ENCODE measurements around the gene SLC6A19. TPM values are rescaled to one million over a fixed set of nuclear protein-coding genes. Genes with fewer than 3 reads are reported as not detected.

SLC6A19 gene
- total and polyA plus RNA-seq, 2 donors (not counting 1 experiment from before 2014, with no cell fraction given) = not detected

DNA sequence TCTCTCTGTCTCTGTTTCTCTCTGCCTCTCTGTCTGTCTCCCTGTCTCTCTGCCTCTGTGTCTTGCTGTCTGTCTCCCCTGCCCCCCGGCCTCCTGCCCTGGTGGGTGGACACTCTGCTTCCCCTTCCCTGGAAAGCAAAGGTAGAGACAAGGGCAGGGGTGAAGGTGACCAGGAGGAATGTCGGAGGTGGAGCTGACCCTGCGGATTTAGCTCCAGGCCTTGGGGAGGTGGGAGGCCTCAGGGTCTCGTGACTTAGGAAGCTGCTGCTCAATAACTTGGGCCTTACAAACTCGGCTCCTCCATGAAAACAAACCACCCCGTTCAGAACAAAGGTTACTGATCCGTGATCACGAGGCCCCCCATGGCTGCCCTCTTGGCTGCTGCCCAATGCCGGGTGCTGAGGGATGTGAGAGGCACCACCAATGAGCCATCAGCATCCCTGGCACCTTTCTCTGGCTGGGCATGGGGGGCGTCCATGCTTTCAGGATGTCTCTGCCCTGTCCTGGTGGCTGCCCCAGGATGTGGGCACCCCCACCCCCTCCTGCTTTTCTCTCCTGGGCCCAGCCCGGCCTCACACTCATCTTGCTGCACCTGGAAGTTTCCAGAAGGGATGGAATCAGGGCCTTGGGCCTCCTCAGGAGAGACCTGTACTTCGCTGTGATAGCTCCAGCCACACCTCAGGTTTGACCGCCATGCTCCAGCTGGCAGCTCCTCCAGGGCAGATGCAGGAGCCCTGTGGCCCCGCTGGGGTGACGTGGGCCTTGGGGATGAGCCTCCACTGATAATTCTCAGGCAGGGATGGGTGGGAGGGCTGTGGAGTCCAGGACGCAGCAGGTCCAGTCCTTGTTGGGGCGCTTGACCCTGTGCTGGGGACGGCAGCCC is 14.8 kb upstream of the SLC6A19 start:
- Mint-ChIP-seq H3K27ac (no peak overlapping the region), H3K4me1 (peaks cover 5% of the 10 kb centered on the region), H3K4me3 (no peak overlapping the region), H3K27me3 (peaks cover 18% of the 10 kb centered on the region), H3K9me3 (ENCODE audit: insufficient read depth) (no peaks in the 10 kb centered on the region)
- POLR2A ChIA-PET = no interaction called here
- H3K27me3 ChIP-seq (replicated peaks in 1 of 4; ENCODE audit: control extremely low read depth in 1 of 4, control insufficient read depth in 3 of 4, insufficient read depth in 4 of 4, low read length in 3 of 4) = no peaks in the 10 kb centered on the region
- no peaks in the 10 kb centered on the region for H3K36me3 ChIP-seq (replicated peaks in 1 of 2; ENCODE audit: control extremely low read depth in 1 of 2, control insufficient read depth in 1 of 2, extremely low read depth in 1 of 2, insufficient read depth in 2 of 2, low read length in 1 of 2)
- CTCF ChIA-PET = no interaction called here
- H3K79me2 ChIP-seq (ENCODE audit: control insufficient read depth, insufficient read depth, low read length) = no peaks in the 10 kb centered on the region
- H3K4me1 ChIP-seq (ENCODE audit: control insufficient read depth in 2 of 2, insufficient read depth in 2 of 2, low read length in 2 of 2) = no peaks in the 10 kb centered on the region
- DNase-seq (no peak), ATAC-seq (ENCODE audit: low read depth) (no peak)
- intact Hi-C loops (cut with micrococcal nuclease) = no loop called here
- H3K9me3 ChIP-seq (ENCODE audit: control extremely low read depth in 1 of 3, control insufficient read depth in 2 of 3, insufficient read depth in 1 of 3, low read length in 2 of 3) = no peaks in the 10 kb centered on the region
- TF ChIP-seq, protein P1, sequence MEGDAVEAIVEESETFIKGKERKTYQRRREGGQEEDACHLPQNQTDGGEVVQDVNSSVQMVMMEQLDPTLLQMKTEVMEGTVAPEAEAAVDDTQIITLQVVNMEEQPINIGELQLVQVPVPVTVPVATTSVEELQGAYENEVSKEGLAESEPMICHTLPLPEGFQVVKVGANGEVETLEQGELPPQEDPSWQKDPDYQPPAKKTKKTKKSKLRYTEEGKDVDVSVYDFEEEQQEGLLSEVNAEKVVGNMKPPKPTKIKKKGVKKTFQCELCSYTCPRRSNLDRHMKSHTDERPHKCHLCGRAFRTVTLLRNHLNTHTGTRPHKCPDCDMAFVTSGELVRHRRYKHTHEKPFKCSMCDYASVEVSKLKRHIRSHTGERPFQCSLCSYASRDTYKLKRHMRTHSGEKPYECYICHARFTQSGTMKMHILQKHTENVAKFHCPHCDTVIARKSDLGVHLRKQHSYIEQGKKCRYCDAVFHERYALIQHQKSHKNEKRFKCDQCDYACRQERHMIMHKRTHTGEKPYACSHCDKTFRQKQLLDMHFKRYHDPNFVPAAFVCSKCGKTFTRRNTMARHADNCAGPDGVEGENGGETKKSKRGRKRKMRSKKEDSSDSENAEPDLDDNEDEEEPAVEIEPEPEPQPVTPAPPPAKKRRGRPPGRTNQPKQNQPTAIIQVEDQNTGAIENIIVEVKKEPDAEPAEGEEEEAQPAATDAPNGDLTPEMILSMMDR (IDR thresholded peaks at IDR 0.05) = no peak
- TF ChIP-seq EZH2 (IDR thresholded peaks at IDR 0.05; ENCODE audit: borderline replicate concordance, insufficient read depth, low read depth, low read length, poor library complexity, severe bottlenecking) = no peak
- H3K27ac ChIP-seq (ENCODE audit: low read length in 2 of 2) = no peak overlapping the region
- H3K4me2 ChIP-seq (replicated peaks; ENCODE audit: low read depth, low read length, poor library complexity, severe bottlenecking) = no peak overlapping the region
- no peak overlapping the region for H3K9ac ChIP-seq (ENCODE audit: low read length)
- 77% methylated on average over 15 of the region's 18 CpGs for WGBS (ENCODE audit: insufficient coverage)
- no peak overlapping the region for H2AFZ ChIP-seq (ENCODE audit: insufficient read depth, low read depth, low read length, poor library complexity, severe bottlenecking)
- no peak overlapping the region for H3K4me3 ChIP-seq (ENCODE audit: control extremely low read depth in 1 of 5, extremely low read depth in 1 of 5, insufficient read depth in 1 of 5, low read depth in 2 of 5, low read length in 4 of 5)
- H4K20me1 ChIP-seq (ENCODE audit: control insufficient read depth, insufficient read depth, low read length, poor library complexity, severe bottlenecking) = no peaks in the 10 kb centered on the region

DNA sequence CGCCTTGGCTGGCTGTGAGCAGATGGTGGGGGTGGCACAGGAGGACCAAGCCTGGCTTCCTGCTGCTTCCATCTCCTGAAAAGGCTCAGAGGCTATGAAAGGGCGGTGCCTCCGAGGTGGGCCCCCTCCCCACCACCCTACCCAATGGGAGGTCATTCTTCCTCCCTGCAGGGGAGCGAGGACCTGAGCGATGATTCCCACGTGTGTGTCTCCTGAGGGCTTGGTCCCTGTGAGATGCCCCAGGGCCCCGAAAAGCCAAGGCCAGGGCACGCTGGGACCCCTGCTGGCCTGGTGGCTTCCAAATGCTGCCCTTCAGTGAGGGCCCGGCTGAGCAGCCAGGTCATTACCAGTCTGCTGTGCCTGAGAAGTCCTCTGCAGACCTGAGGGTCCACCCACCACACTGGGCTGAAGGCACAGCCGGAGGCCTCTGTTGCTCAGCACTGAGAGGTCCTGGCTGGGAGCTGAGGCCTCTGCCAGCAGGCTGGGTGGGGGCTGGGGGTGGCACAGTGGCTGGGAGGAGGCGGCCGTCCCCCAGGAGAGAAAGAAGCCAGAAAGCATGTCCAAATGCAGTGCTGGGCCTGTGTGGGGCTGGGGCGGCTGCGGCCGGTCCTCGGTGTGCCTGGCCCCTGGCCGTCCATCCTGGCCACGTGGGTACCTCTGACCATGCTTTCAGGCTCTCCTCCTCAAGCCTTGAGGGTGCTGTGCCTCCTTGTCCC is 14.0 kb upstream of the SLC6A19 start:
- no peak for DNase-seq
- Mint-ChIP-seq H3K27me3 (peaks cover 18% of the 10 kb centered on the region), H3K4me3 (no peak overlapping the region), H3K9me3 (ENCODE audit: insufficient read depth) (no peaks in the 10 kb centered on the region), H3K27ac (no peak overlapping the region), H3K4me1 (peaks cover 5% of the 10 kb centered on the region)
- Histone ChIP-seq H3K9me3 (ENCODE audit: control extremely low read depth in 1 of 3, control insufficient read depth in 2 of 3, insufficient read depth in 1 of 3, low read length in 2 of 3) (no peaks in the 10 kb centered on the region), H3K36me3 (replicated peaks in 1 of 2; ENCODE audit: control extremely low read depth in 1 of 2, control insufficient read depth in 1 of 2, extremely low read depth in 1 of 2, insufficient read depth in 2 of 2, low read length in 1 of 2) (no peaks in the 10 kb centered on the region), H4K20me1 (ENCODE audit: control insufficient read depth, insufficient read depth, low read length, poor library complexity, severe bottlenecking) (no peaks in the 10 kb centered on the region), H3K27ac (ENCODE audit: low read length in 2 of 2) (no peak overlapping the region), H3K4me3 (ENCODE audit: control extremely low read depth in 1 of 5, extremely low read depth in 1 of 5, insufficient read depth in 1 of 5, low read depth in 2 of 5, low read length in 4 of 5) (no peak overlapping the region), H3K4me2 (replicated peaks; ENCODE audit: low read depth, low read length, poor library complexity, severe bottlenecking) (no peak overlapping the region), H3K27me3 (replicated peaks in 1 of 4; ENCODE audit: control extremely low read depth in 1 of 4, control insufficient read depth in 3 of 4, insufficient read depth in 4 of 4, low read length in 3 of 4) (no peaks in the 10 kb centered on the region), H3K79me2 (ENCODE audit: control insufficient read depth, insufficient read depth, low read length) (no peaks in the 10 kb centered on the region), H3K9ac (ENCODE audit: low read length) (no peak overlapping the region), H2AFZ (ENCODE audit: insufficient read depth, low read depth, low read length, poor library complexity, severe bottlenecking) (no peak overlapping the region), H3K4me1 (ENCODE audit: control insufficient read depth in 2 of 2, insufficient read depth in 2 of 2, low read length in 2 of 2) (no peaks in the 10 kb centered on the region)
- POLR2A ChIA-PET = no interaction called here
- CTCF ChIA-PET = no interaction called here
- no peak for TF ChIP-seq EZH2 (IDR thresholded peaks at IDR 0.05; ENCODE audit: borderline replicate concordance, insufficient read depth, low read depth, low read length, poor library complexity, severe bottlenecking)
- TF ChIP-seq, protein P1 (IDR thresholded peaks at IDR 0.05) = no peak
- intact Hi-C loops (cut with micrococcal nuclease) = no loop called here
- 83% methylated on average over 18 of the region's 18 CpGs for WGBS (ENCODE audit: insufficient coverage)
- no peak for ATAC-seq (ENCODE audit: low read depth)

Data from B cell (primary cell).